PC-3 (cell line): Measurements from ENCODE around the gene PLPPR1. TPM values are rescaled to one million over a fixed set of nuclear protein-coding genes. Genes with fewer than 3 reads are reported as not detected.

ENCODE experiments used
- ATAC-seq: fragments of 200-7000 bp; cut with Tn5 transposase; 2 replicates; pipeline ENCODE4 v1.9.1; 2020; ENCODE audit warnings: mild to moderate bottlenecking, moderate library complexity
- BruUV-seq: library from RNA; stranded (reverse); fragments of 400-500 nt; replicated peaks from 2 replicates; lab custom pipeline; 2021; lab: Mats Ljungman, UMichigan
- CTCF ChIA-PET: fragments of 300-600 bp; sonication (Branson Sonifier 250); formaldehyde crosslinking; loops from one replicate; lab custom pipeline; 2022; ENCODE audit warnings: antibody characterized with exemption; lab: Charles Lee
- POLR2A ChIA-PET: fragments of 300-600 bp; sonication (Branson Sonifier 250); formaldehyde crosslinking; loops from one replicate; lab custom pipeline; 2022; ENCODE audit warnings: antibody characterized with exemption; ENCODE audit not compliant: unreplicated experiment; lab: Charles Lee
- DNase-seq: peaks from one replicate; pipeline ENCODE4 v3.0.0-alpha.2; 2015
- H2AFZ ChIP-seq: fragments of 300-600 bp; sonication (generic); 2 replicates; pipeline ENCODE4 v1.6.0; 2016; ENCODE audit warnings: antibody characterized with exemption, low read length
- H3F3A ChIP-seq: fragments of 300-600 bp; sonication (generic); one replicate; pipeline ENCODE4 v1.6.0; 2017; ENCODE audit warnings: antibody characterized with exemption, low read length, control low read depth, mild to moderate bottlenecking; ENCODE audit not compliant: unreplicated experiment
- H3K27ac ChIP-seq: fragments of 300-600 bp; sonication (generic); 2 replicates; pipeline ENCODE4 v1.5.1; 2016; ENCODE audit warnings: mild to moderate bottlenecking, low read length
- H3K27me3 ChIP-seq: fragments of 300-600 bp; sonication (generic); 2 replicates; pipeline ENCODE4 v1.6.1; 2016; ENCODE audit warnings: low read length, mixed read lengths
- H3K36me3 ChIP-seq: fragments of 300-600 bp; sonication (generic); 2 replicates; pipeline ENCODE4 v1.6.1; 2016; ENCODE audit warnings: low read depth, mixed run types, low read length, mixed read lengths
- H3K4me1 ChIP-seq: fragments of 300-600 bp; sonication (generic); 2 replicates; pipeline ENCODE4 v1.5.1; 2016; ENCODE audit warnings: low read length; ENCODE audit not compliant: insufficient read depth
- H3K4me2 ChIP-seq: fragments of 300-600 bp; sonication (generic); 2 replicates; pipeline ENCODE4 v1.6.0; 2016; ENCODE audit warnings: low read length
- H3K4me3 ChIP-seq: fragments of 300-600 bp; sonication (generic); 2 replicates; pipeline ENCODE4 v1.5.1; 2016; ENCODE audit warnings: mild to moderate bottlenecking, low read length, mixed read lengths
- H3K79me2 ChIP-seq: fragments of 300-600 bp; sonication (generic); 2 replicates; pipeline ENCODE4 v1.6.1; 2017; ENCODE audit warnings: low read length, mixed read lengths
- H3K9ac ChIP-seq: fragments of 300-600 bp; sonication (generic); 2 replicates; pipeline ENCODE4 v1.6.0; 2016; ENCODE audit warnings: mild to moderate bottlenecking, low read length
- H3K9me2 ChIP-seq: fragments of 300-600 bp; sonication (generic); replicated peaks from 2 replicates; pipeline ENCODE4 v1.6.1; 2016; ENCODE audit warnings: mixed run types, low read length, mixed read lengths
- H3K9me3 ChIP-seq: fragments of 300-600 bp; sonication (generic); 2 replicates; pipeline ENCODE4 v1.6.1; 2016; ENCODE audit warnings: low read length, mixed read lengths
- H4K20me1 ChIP-seq: fragments of 300-600 bp; sonication (generic); 2 replicates; pipeline ENCODE4 v1.6.1; 2016; ENCODE audit warnings: low read length, mixed read lengths
- CTCF ChIP-seq: fragments of 300-600 bp; sonication (generic); conservative IDR thresholded peaks from 2 replicates; pipeline ENCODE4 v1.5.1; 2017; ENCODE audit warnings: antibody characterized with exemption, low read depth, mild to moderate bottlenecking, low read length
- EZH2 ChIP-seq: fragments of 300-600 bp; sonication (generic); IDR thresholded peaks from one replicate; pipeline ENCODE4 v1.6.1; 2017; ENCODE audit warnings: antibody characterized with exemption, mild to moderate bottlenecking, low read length; ENCODE audit not compliant: unreplicated experiment
- EZH2phosphoT487 ChIP-seq: fragments of 300-600 bp; sonication (generic); IDR thresholded peaks from 2 replicates; pipeline ENCODE4 v1.6.1; 2018; ENCODE audit warnings: mild to moderate bottlenecking, antibody characterized with exemption, low read length, borderline replicate concordance
- intact Hi-C: fragments of 100-400 bp; cut with micrococcal nuclease; formaldehyde crosslinking; loops from 2 replicates; pipeline ENCODE4 v1.9.0; 2023
- total RNA-seq: library from RNA; depleted of rRNA; stranded (reverse); fragments of >200 nt; gene quantifications from 2 replicates; pipeline ENCODE4 v1.2.3, GENCODE V29; 2014

PLPPR1 gene
- total RNA-seq, 1 experiment from 2014 or later, result not detected

- Histone ChIP-seq H3K4me1 (no peaks in the 10 kb centered on the region), H3K79me2 (no peaks in the 10 kb centered on the region), H3K27ac (no peak overlapping the region), H3K4me2 (no peak overlapping the region), H3K36me3 (no peaks in the 10 kb centered on the region), H3K9me2 (no peaks in the 10 kb centered on the region), H4K20me1 (no peaks in the 10 kb centered on the region), H3K4me3 (no peak overlapping the region), H3K9ac (no peak overlapping the region), H2AFZ (no peak overlapping the region), H3K27me3 (no peaks in the 10 kb centered on the region), H3K9me3 (no peaks in the 10 kb centered on the region), H3F3A (no peaks in the 10 kb centered on the region)
- TF ChIP-seq EZH2phosphoT487 (no peak), CTCF (no peak), EZH2 (no peak)
- no peak for DNase-seq
- POLR2A ChIA-PET, result no interaction called here
- intact Hi-C loops, result no loop called here
- ATAC-seq, result no peak
- BruUV-seq, result no TSS peak
- CTCF ChIA-PET, result no interaction called here
Observed at GRCh38 chr9:101209670-101210069, 181.1 kb downstream of the PLPPR1 start.

DNA sequence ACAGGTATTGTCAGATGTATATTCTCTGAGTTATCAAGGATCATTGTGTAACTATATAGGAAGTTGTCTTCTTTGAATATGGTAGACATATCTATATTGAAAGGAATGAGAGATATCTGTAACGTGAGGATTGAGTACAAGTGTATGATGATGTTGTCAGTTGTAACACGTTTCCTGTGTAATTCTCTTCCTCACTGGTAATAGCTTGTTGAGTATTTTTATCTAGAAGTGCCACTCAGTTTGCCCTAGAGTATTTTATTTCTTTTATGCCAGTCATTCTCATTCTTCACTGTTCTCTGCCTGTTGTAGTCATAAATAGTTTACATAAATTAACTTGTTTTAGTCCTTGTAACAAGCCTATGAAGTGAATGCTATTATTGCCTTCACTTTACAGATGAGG, 184.1 kb downstream of the PLPPR1 start:
- no TSS peak for BruUV-seq
- DNase-seq (no peak), ATAC-seq (no peak)
- H2AFZ ChIP-seq, result no peak overlapping the region
- no peaks in the 10 kb centered on the region for H3K79me2 ChIP-seq
- ChIA-PET CTCF (no interaction called here), POLR2A (no interaction called here)
- no peak overlapping the region for H3K4me3 ChIP-seq
- no peaks in the 10 kb centered on the region for H3K4me1 ChIP-seq
- no peak overlapping the region for H3K9ac ChIP-seq
- H3F3A ChIP-seq, result no peaks in the 10 kb centered on the region
- H3K4me2 ChIP-seq, result no peak overlapping the region
- TF ChIP-seq EZH2 (no peak), CTCF (no peak), EZH2phosphoT487 (no peak)
- no peaks in the 10 kb centered on the region for H3K27me3 ChIP-seq
- H4K20me1 ChIP-seq, result no peaks in the 10 kb centered on the region
- no peaks in the 10 kb centered on the region for H3K36me3 ChIP-seq
- no peak overlapping the region for H3K27ac ChIP-seq
- no peaks in the 10 kb centered on the region for H3K9me2 ChIP-seq
- no peaks in the 10 kb centered on the region for H3K9me3 ChIP-seq
- intact Hi-C loops, result no loop called here

DNA sequence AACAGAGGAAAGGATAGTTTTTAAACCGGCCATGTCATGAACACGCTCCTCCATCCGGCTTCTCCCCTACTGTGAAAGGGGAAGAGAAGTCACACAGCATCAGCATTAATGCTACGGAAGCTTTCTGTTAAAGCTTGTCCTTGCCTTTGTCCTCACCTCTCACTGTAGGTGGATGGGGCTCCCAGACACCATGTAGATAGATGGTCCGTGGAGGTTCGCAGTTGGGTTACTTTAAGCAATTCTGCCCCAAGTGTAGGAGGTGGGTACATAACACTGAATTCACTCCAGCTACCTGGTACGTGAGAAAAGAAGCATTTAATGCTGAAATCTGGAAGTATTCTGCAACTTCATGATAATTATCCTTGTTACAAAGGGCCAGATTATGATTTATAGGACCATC, 190.5 kb downstream of the PLPPR1 start:
- BruUV-seq, result no TSS peak
- ChIA-PET CTCF (no interaction called here), POLR2A (no interaction called here)
- Histone ChIP-seq H3K9me3 (no peaks in the 10 kb centered on the region), H3K4me1 (no peaks in the 10 kb centered on the region), H3K9ac (no peak overlapping the region), H3K9me2 (no peaks in the 10 kb centered on the region), H3K36me3 (no peaks in the 10 kb centered on the region), H3K79me2 (no peaks in the 10 kb centered on the region), H3K4me3 (no peak overlapping the region), H4K20me1 (no peaks in the 10 kb centered on the region), H3K27ac (no peak overlapping the region), H2AFZ (no peak overlapping the region), H3F3A (no peaks in the 10 kb centered on the region), H3K4me2 (no peak overlapping the region), H3K27me3 (no peaks in the 10 kb centered on the region)
- TF ChIP-seq EZH2, result no peak
- no peak for TF ChIP-seq CTCF
- no peak for TF ChIP-seq EZH2phosphoT487
- ATAC-seq, result no peak
- DNase-seq, result no peak
- intact Hi-C loops, result no loop called here
